HL-60/S4 treated with retinoic acid at 250 ng/mL for 4 days and 3 days (cell line): Measurements from ENCODE around the gene VSX2.

Experiments
- in situ Hi-C: fragments of 300-500 bp; cut with MboI; formaldehyde crosslinking; loops from 2 replicates; pipeline ENCODE4 v1.7.0; 2022; ENCODE audit warnings: low sequenced_read_pairs

VSX2 gene

DNA sequence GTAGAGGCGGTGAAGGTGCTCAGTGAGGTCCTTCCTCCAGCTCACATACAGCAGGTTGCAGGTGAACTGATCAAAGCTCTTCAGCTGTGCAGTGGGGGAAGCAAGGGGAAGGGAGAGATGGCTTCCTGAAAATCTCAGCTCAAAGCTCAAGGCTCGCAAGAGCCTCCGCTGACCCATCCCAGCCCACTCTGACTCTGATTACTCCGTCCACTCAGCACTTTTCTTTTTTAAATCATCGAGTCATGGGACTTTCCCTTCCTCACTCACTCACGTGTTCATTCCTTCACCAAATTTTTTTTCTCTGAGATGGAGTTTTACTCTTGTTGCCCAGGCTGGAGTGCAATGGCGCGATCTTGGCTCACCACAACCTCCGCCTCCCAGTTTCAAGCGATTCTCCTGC is 58.7 kb downstream of the VSX2 start:
- in situ Hi-C loops: no loop called here

DNA sequence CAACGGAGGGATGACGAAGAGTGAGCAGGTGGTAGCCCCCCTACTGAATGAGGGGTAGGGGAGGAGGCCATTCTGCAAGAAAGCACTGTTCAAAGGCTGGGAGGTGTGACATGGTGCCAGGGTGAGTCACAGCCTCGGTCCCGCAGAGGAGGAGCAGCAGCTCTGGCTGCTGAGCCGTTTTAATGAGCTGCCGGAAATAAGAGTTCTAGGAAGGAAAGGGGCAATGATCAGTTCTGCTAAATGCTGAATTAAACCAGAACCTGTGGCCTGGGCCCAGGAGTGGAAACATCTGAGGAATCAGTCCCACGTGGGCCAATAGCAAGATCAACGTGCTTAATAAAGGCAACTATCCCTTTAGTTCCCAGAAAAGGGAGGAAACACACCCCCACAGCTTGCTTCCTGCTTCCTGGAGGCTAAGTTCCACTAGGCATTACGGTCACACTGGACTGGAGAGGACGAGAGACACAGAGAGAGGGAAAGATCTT is 59.9 kb downstream of the VSX2 start:
- in situ Hi-C loops: no loop called here

DNA sequence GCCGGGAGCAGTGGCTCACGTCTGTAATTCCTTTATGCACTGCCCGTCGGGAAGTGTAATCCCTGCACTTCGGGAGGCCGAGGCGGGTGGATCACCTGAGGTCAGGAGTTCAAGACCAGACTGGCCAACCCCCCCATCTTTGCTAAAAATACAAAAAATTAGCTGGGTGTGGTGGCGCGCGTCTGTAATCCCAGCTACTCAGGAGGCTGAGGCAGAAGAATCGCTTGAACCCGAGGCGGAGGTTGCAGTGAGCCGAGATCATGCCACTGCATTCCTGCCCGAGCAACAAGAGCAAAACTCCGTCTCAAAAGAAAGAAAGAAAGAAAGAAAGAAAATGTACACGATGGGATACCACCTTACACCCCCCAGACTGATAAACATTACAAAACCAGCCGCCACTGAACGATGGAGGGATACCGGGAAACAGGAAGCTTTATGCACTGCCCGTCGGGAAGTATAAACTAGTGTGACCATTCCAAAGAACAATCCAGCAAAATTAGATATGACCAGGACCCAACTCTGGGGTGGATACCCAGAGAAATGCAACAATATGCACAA is 62.4 kb downstream of the VSX2 start:
- in situ Hi-C loops: no loop called here

DNA sequence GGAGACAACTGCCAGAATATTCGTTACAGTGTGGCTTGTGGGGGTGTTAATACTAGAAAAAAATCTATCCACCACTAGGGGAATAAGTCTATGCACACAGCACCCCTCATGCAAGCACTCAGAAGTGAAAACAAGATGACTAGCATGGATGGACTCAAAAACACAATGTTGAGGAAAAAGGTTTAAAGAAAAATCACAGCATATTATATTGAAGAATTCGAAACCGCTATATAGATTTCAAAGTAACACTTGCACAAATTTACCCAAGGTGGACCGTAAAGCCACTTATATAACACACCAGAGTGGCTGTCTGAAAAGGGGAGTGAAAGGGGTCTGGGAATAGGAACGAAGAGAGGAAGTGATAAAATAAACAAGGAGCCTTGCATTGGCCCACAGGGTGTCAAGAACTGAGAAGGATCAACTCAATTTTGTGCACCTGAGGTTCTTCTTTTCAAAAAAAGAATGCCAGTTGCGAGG is 62.9 kb downstream of the VSX2 start:
- in situ Hi-C loops: no loop called here

DNA sequence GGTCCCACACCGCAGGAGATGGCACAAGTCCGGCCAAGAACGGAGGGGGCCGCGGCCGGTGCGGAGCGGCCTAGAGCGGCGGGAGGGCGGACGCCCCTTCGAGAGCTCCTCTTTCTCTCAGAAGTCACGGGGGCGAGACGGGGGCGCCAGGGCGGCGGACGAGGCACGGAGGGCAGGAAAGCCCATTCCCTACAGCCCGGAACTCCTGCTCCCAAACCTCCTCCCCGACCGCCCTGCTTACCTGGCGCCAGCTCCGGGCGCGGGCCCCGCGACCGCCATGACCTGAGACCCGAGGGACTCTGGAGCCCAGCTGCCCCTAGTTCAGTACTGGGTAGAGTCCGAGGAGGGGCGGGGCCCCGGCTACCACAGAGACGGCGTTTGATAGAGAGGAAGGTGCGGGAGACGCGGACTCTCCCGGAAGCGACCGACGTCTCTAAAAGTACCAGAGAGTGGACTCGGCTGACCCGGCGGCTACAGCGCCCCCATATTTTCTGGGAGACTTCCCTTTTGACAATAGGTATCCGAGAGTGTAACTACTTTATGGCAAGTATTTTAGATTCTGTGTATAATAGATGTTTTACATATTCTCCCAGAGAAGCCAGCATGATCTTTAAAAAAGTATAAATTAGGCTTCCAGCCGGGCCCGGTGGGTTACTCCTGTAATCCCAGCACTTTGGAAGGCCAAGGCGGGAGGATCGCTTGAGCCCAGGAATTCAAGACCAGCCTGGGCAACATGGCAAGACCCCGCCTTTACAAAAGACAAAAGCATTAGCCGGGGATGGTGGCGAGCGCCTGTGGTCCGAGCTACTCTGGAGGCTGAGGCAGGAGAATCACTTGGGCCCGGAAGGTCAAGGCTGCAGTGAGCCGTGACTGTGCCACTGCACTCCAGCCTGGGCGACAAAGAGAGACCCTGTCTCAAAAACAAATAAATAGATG is 63.7 kb downstream of the VSX2 start, which contains the start of gene ABCD4:
Gene ABCD4, minus strand, starts transcription at position 301 of the 936 bp plus-strand sequence. Its CDS starts 22 bp downstream, at position 279.
- in situ Hi-C loops: no loop called here

DNA sequence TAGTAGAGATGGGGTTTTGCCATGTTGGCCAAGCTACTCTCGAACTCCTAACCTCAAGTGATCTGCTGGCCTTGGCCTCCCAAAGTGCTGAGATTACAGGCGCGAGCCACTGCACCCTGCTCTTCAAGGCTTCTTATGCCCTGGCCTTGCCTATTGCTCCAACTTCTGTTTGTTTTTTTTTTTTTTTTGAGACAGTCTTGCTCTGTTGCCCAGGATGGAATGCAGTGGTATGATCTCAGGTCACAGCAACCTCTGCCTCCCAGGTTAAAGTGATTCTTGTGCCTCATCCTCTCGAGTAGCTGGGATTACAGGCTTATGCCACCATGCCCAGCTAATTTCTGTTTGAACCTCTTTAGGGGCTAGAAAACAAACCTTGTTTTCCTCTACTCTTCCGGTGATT is 69.4 kb downstream of the VSX2 start:
- in situ Hi-C loops: no loop called here

DNA sequence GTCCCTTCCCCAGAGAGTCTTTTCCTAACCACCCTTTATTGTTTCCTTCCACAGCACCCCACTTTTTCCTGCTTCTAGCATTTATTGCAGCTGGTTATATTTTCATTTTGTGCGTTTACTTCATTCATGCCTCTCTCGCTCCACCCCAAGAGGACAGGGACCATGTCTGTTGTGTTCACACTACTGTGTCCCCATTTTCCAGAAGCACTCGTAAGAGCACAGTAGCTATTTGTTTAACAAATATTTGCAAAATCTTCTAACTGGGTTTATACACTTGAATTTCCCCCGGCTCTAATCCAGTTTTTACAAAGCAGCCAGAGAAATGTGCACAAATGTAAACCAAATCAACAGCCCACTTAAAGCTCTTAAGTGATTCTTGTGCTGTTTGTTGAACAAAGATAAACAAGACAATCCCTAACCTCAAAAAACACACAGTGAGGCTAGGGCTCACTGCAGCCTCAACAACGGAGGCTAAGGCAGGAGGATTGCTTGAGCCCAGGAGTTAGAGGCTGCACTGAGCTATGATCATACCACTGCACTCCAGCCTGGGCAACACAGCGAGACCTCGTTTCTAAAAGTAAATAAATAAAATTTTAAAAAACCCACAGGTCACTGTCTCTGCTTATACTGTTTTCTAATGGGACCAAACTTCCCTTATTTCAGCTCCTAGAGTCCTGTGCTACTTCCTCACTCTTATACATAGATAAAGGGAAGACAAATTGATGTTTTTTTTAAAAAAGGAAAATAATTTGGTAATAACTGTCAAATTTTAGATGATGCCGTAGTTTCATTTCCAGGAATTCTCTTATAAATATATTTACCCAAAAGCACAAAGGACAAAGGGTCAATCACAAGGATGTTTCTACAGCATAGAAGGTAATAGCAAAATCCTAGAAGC is 70.1 kb downstream of the VSX2 start:
- in situ Hi-C loops: no loop called here

DNA sequence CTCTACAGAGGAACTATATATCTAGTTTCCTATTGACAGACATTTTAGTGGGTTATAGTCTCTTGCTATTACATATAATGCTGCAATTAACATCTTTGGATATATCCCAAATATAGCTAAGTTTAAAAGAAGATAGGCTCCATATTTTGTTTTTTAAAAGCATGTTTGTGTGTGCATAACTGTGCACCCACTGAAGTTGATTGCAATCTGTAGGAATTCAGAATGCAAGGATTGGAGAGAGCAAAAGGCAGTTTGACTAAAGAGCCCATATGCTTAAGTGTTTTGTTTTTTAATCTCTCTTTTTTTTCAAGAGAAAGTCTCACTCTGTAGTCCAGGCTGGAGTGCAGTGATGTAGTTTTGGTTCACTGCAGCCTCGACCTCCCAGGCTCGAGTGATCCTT is 72.9 kb downstream of the VSX2 start:
- in situ Hi-C loops: no loop called here
